Stimulated activated CD8-positive, alpha-beta memory T cell treated with anti-CD3 and anti-CD28 coated beads, Interleukin-12 subunit alpha, Interleukin-12 subunit beta, amount 100 ng/mL, for 4 hours (primary cell): ENCODE data around the gene CA14.
"Not testable (repeated sequence)": the region's sequence is repeated elsewhere in the genome, so short reads cannot be mapped to it uniquely, and the experiment has no call there.

Experiments
- DNase-seq: peaks from one replicate; pipeline ENCODE4 v3.0.0-alpha.2; 2020; ENCODE audit warnings: low read depth

CA14 gene

DNA sequence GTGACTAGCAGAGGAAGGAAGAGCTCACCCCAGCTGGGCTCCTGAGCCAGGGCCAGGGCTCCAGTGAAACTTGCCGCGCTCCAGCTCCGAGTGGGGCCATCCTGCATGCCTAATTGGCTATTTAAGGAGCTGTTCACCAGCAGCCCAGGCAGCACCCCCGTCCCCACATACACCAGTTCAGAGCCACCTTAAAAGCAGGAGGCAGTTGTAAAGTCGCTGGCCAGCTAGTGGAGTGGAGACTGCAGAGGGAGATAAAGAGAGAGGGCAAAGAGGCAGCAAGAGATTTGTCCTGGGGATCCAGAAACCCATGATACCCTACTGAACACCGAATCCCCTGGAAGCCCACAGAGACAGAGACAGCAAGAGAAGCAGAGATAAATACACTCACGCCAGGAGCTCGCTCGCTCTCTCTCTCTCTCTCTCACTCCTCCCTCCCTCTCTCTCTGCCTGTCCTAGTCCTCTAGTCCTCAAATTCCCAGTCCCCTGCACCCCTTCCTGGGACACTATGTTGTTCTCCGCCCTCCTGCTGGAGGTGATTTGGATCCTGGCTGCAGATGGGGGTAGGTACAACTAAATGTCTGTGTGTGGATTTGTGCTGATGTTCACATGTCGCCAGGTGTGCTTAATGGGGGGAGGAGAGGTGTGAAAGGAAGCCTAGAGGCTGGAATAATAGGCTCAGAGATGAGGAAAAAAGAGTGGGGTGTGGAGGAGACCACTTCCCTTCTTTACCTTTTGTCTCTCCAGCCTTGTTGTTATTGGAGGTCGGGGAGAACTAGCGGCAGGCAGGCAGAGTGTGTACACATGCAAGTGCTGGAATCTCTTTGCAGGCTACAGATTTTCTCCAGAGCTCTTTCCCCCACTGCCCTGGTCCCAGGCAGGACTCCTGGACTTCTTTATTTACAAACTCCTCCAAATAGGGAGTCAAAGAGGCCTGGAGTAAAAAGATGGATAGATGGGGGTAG lies at the start of gene CA14:
TSS of gene CA14 (plus strand) at position 151 of the 962 bp plus-strand sequence. CDS start at position 506, 355 bp downstream.
- DNase-seq = no peak

DNA sequence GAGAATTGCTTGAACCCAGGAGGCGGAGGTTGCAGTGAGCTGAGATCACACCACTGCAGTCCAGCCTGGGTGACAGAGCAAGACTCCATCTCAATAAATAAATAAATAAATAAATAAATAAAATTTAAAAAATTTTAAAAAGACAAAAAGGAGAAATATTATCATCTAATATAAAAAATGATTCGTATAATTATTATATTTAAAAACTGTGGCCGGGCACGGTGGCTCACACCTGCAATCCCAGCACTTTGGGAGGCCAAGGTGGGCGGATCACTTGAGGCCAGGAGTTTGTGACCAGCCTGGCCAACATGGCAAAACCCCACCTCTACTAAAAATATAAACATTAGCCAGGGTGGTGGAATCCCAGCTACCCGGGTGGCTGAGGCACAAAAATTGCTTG lies 49.1 kb upstream of the CA14 start:
- not testable (repeated sequence) for DNase-seq

DNA sequence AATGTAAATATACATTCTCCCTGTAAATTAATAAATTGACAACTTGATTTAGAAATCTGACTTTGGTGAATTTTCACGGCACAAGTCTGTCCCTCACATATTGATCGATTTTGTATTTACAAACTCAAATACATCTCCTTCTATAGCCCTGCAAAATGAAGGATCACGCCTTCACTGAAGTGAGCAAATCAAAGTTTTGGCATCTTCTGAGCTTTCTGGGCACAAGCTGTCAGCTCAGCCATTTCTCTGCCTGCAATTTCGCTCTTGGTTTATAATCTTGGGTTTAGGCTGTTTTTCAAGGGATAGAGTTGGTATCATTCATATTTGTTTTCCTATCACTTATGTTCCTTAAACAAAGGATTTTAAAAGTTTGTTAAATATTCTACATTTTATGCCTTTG lies 47.5 kb upstream of the CA14 start:
- no peak for DNase-seq

DNA sequence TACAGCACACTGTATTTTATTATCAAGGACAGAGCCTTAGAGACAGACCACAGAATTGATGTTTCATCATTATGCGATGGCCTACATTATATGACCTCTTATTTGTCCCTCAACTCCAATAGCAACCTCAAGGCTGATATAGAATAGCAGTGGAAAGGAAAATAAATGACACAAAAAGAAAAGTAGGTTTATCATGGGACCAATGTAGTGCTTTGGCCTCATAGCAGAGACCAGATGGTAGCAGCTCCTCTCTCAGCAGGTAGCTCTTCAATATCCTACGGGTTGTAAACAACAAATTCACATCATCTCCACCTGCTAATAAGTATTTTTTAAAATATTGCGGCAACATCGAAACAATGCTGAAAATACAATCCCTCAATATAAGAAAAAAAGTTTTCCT lies 46.9 kb upstream of the CA14 start:
- no peak for DNase-seq

DNA sequence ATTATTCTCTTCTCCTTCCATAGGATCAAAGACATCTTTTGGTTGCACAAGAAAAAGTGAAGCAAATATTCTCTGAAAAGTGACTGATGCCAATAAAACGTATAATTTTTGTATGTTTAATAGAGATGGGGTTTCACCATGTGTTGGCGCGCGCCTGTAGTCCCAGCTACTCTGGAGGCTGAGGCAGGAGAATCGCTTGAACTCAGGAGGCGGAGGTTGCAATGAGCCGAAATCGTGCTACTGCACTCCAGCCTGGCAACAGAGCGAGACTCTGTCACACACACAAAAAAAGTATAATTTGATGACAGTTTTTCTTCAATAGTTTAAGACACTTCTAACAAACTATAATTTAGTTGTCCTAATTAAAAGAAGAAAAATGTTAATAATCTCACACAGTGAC lies 45.5 kb upstream of the CA14 start:
- no peak for DNase-seq

DNA sequence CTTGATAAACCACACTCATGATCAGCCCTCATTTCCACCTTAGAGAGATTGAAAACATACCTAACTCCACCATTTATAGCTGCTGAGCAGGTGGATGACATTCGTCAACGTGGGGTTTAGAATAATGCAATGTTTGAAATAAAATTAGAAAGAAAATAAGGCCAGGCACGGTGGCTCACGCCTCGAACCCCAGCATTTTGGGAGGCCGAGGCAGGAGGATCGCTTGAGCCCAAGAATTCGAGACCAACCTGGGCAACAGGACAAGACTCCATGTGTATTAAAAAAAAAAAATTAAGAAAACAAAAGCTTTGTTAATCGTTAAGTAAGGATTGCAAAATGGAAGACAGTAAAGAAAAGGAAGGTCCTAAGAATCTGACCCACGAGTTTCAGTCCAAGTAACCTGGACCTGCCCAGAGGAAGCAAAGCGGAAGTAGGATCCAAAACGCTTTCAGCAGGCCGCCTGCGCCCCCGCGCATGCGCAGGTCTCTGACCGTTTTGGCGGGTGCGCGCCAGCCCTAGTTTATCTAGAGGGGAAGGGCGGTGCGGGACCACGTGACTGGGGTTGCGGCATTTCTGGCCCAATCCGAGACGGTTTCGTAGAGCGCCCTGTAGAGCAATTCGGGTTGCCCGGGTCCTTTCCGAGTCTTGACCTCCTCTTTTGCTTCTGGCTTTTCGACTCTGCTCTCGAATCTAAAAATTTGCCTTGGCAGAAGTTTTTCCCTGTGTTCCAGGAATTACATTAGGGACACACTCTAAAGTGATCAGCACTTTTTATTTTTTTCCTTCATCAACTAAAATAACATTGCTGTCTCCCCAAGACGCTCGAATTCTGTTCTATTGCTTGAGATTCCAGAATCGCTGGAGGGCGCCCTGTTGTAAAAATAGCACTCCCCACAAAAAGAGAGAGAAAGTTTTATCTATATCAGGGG lies 44.1 kb upstream of the CA14 start:
- DNase-seq = peak; percentile 81

DNA sequence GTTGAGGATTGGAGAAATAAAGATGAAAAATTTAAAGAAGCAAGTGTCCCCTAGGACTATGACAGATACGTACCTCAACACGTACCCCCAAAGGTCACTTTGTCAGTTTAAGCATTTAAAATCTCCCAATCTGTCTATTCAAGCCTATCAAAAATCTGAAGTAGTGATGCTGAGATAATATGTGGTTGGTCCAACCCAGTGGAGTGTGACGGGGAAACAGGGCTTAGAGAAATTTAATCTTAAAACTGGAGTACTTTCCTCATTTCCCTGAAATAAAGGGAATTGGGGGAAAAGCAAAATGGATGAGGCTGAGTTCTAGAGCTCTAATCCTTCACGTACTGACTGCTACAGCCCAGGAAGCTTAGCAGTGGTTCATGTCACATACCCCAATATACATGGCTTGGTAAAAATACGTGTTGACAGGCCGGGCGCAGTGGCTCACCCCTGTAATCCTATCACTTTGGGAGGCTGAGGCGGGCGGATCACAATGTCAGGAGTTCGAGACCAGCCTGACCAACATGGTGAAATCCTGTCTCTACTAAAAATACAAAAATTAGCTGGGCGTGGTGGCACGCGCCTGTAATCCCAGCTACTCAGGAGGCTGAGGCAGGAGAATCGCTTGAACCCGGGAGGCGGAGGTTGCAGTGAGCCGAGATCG lies 43.3 kb upstream of the CA14 start:
- DNase-seq = not testable (repeated sequence)

DNA sequence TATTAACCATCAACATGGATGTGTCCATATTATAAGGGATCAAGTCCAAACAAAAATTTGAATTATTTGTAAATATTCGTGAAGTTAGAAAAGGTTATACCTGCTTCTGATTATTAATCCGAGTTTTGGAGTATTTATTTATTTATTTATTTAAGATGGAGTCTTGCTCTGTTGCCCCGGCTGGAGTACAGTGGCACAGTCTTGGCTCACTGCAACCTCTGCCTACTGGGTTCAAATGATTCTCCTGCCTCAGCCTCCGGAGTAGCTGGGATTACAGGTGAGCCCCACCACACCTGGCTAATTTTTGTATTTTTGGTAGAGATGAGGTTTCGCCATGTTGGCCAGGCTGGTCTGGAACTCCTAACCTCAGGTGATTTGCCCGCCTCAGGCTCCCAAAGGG lies 41.7 kb upstream of the CA14 start:
- not testable (repeated sequence) for DNase-seq

DNA sequence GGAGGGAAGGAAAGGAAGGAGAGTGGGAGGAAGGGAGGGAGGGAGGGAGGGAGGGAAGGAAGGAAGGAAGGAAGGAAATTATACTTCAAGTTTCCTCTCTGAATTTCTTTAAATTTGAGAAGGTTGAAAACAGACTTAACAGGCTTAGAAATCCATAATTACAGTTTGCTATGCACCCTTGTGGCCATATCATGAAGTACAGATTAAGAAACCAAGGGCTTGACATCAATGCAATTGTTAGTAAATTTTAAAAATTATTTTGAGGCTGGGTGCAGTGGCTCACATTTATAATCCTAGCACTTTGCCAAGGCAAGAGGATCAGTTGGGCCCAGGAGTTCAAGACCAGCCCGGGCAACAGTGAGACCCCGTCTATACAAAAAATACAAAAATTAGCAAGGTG lies 36.0 kb upstream of the CA14 start:
- DNase-seq = no peak

DNA sequence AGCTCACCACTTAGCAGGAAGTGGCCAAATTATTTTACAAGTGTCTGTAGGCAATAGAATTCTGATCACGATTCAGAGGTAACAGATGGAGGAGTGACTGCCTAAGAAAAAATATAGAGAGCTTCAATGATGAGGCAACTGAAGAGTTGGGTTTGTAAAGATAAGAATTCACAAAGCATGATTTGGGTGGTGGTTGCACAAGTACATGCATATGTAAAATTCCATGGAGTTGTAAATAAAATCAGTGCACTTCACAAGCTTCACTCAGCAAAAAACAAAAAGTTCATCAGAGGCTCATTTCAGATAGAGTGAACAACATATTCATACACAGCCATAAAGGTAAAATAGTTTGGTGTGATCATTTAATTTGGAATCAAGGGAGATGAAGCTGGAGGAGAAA lies 32.6 kb upstream of the CA14 start:
- no peak for DNase-seq

DNA sequence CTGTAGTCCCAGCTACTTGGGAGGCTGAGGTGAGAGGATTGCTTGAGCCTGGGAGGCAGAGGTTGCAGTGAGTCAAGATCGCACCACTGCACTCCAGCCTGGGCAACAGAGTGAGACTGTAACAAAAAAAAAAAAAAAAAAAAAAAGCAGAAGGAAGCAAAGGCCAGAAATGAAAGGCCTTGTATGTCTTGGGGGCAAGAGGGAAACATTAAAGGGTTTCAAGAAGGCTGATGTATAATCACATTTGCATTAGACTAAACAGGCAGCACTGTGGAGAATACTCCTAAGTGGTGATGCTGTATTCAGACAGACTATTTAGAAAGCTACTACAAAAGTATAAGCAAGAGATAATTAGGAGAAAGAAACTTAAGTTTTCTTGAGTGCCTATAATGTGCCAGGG lies 32.0 kb upstream of the CA14 start:
- DNase-seq = no peak

DNA sequence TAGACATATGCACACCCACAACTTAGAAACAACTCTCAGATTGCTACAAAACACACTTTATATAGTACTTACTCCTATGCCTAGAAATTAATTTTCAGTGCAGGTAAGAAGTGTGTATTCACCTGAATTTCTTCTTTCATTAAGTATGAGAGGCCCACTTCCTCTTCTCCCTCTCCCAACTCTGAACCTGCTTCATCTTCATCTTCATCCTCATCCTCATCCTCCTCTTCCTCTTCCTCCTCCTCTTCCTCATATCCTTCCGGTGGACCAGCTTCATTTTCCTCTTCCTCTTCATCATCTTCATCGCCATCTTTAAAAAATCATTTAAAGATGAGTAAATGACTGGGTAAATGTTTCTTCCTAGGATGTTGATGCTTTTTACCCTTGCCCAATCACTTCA lies 31.1 kb upstream of the CA14 start:
- no peak for DNase-seq

DNA sequence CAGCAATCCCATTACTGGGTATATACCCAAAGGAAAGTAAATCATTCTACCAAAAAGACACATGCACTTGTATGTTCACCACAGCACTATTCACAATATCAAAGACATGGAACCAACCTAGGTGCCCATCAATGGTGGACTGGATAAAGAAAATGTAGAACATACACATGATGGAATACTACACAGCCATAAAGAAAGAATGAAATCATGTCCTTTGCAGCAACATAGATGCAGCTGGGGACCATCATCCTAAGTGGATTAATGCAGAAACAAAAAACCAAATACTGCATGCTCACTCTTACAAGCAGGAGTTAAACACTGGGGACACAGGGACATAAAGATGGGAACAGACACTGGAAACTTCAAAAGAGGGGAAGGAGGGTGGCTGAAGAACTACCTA lies 30.3 kb upstream of the CA14 start:
- DNase-seq = no peak

DNA sequence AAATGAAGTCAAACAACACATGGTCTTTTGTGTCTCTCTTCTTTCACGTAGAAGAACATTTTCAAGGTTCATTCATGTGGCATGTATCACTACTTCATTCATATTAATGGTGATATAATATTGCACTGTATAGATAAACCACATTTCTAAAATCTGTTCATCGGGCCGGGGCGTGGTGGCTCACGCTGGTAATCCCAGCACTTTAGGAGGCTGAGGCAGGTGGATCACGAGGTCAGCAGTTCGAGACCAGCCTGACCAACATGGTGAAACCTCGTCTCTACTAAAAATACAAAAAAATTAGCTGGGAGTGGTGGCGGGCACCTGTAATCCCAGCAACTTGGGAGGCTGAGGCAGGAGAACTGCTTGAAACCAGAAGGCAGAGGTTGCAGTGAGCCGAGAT lies 29.3 kb upstream of the CA14 start:
- DNase-seq = not testable (repeated sequence)

DNA sequence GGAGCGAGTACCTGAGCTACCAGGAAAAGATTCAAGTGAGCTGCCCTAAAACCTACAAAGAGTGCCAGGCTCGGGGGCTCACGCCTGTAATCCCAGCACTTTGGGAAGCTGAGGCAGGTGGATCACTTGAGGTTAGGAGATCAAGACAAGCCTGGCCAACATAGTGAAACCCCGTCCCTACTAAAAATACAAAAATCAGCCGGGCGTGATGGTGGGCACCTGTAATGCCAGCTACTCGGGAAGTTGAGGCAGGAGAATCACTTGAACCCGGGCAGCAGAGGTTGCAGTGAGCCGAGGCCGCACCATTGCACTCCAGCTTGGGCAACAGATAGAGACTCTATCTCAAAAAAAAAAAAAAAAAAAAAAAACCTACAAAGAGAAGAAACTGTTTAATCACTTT lies 24.7 kb upstream of the CA14 start:
- not testable (repeated sequence) for DNase-seq

DNA sequence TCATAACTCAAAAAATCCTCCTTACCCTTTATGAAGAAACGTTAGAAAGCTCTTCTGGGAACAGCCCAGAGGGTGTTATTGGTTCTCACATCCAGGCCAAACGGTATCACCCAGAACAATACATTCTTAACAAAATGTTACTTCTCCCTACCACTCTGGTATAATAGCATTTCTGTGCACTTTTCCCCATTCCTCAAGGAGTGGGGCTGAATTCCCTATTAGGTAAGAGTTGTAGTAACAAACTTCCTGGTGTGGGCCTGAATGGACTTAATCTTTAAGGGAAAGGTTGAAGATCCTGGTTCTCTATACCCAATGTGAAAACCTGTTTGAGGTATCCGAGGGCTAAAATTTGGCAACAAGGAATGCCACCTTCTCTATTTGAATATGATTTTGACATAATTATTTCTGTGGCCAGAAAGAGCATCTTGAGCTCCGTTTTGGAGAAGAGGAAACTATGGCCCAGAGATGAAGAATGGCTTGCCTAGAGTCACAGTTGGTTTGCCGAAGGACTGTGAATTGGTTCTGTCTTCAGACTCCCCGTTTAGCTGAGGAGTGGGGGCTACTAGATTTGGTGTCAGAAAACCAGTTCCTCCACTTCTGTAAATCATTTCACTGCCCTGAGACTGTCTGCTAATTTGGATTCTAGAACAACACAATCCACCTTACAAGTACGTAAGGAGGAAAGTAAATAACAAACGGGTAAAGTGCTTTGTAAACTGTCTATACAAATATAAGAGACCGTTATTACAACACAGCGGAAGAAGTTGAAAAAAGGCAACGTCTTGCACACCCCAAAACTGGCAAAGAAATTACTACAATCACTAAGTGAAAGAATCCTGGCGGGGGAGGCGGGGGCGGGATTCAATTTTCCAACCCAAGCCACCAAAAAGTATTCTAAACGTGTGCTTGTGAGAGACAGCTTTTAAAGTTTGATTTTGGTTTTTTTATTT lies 23.9 kb upstream of the CA14 start:
- DNase-seq = peak; percentile 46

DNA sequence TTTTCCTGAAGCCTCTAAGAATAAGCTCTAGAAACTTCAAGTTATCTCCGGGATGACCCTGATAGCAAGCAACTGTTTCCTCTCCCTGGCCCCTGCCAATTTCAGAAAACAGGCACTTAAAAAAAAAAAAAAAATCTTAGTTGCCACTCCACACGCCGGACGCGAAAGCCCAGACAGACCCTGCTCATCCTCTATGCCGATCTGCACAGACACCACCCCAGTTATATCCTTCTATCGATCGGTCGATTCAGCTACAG lies 23.3 kb upstream of the CA14 start:
- no peak for DNase-seq

DNA sequence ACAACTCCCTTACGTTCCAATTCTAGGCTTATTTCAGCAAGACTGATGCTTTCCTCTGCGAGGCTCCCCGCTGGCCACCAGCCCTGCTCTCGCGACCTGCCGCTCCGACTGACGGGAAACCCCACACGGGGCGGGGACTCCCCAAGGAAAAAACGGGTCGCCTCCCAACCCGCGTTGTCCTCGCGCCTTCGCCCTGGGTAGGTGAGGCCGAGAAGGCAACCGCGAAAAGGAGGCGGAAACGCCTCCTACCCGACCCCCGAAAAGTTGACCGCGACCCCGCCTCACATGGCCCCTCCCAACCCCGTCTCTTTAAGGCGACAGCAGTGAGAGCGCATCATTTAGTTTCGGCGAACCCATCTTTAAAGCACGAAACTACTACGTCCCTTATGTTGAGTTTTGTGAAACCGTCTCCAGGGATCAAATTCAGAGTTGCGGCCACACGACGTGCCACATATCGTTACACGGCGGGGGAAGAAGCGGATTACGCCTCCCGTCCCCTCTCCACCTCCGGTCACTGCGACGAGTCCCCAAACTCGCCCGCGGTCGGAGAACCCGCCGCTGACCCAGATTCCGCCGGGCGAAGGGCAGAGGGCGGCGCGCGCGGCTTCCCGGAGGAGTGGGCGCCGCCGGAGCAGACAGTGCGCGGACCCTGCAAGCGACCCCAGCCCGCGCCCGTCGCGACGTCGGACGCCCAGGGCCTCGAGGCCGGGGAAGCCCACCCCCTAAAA lies 22.8 kb upstream of the CA14 start:
- peak; percentile 86 for DNase-seq

DNA sequence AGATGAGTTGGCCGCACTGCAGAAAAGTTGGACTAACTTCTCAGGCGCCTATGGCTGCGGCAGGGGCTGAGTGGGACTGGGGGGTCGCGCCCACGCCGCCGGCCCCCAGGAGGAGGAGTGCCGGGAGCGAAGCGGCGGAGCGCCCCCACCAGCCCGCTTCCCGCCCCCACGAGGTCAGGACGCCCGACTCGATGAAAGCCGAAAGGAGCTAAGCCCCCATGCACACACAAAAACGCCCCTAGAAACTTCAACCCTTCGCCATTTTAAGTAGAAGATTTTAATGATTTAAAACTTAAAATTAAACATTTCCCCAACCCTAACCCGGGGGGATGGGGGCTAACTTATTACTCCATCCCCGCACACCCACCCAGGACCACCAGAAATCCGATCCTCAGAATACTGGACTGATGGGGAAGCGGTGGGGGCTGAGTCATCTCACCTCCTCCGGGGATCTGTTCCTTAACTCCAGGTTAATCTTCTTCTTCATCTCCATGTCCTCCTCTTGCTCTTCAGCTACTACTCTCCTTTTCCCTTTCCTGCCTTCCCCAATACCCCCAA lies 22.2 kb upstream of the CA14 start:
- DNase-seq = peak; percentile 26

DNA sequence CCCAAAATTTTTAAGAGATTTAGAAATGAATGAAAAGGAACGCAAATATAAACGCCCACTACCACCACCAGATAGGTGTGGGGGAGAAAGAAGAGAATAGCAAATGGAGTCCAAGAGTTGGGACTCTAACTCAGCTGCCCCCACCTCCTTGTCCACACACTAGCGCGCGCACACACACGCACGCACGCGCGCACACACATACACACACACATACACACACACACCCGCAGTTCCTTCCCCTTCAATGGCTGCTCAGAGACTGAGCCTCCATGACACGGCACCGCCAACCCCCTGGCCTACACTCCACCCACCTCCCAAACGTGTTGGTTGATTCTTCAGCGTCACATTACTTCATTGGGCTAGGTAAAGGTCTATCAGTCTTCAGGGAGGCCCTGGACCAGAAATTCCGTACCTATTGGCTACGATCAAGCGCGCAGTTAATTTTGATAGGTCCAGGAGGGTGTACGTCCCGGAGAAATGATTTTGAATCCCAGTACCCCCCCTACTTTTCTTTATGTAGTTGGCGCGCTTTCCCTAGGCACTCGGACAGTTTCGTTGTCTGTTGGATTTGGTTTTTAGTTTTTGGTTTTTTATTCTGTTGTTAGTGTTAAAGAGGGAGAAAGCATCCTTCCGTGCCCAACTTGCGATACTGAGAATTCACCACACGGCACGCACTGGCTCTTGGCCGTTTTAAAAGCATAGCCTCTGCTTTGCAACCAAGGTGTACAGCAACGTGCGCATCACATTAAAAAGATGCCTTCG lies 21.5 kb upstream of the CA14 start, which contains the start of gene ANP32E:
TSS of gene ANP32E (minus strand) at position 261 of the 762 bp plus-strand sequence. CDS start 326 bp downstream, outside the sequence.
- DNase-seq = peak; percentile 80
